Erythroblast (primary cell): Measurements from ENCODE around the gene PHF21B.

Experiments used
- GATA1 ChIP-seq: IDR thresholded peaks from 2 replicates; pipeline ENCODE4 v1.6.1; 2011; ENCODE audit warnings: low read depth, mild to moderate bottlenecking, control low read depth, low read length, moderate library complexity
- POLR2A ChIP-seq: IDR thresholded peaks from 2 replicates; pipeline ENCODE4 v1.6.1; 2011; ENCODE audit warnings: mild to moderate bottlenecking, low read length

GRCh38 chr22:44915441-44915840 is 94.4 kb downstream of the PHF21B start:
- no peak for TF ChIP-seq POLR2A
- no peak for TF ChIP-seq GATA1
